ENCODE measurements around the gene RECQL5.

Gene RECQL5

GRCh38 chr17:75633486-75634375 is 33.2 kb downstream of the RECQL5 start:
- peak; percentile 47 for DNase-seq (ENCODE audit: low read depth)

GRCh38 chr17:75632863-75633485 is 34.0 kb downstream of the RECQL5 start, which contains the start of gene SMIM5:
Gene SMIM5 (plus strand): TSS chr17:75633434. CDS start chr17:75640202, 6,768 bp downstream.
- peak; percentile 77 for DNase-seq (ENCODE audit: low read depth)

DNA sequence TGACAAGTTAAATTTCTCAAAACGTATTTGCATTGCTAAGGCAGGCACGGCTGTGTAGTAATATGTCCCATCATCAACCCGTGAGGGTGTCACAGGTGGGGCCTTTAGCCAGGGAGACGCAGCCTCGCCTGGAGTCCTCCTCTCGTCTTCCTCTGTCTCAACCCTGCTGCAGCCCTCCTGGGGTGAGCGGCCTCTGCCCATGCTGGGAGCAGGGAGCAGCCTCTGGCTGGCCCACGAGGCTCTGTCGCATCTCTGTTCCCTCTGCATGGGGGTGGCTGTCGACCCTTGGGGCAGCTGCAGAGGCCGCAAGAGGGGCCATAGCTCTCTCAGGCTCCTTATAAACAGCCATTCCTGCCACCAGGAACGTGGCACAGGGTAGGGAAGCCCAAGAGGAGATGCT is 34.5 kb downstream of the RECQL5 start:
- no peak for DNase-seq (ENCODE audit: low read depth)

GRCh38 chr17:75631353-75631752 is 35.6 kb downstream of the RECQL5 start:
- no peak for DNase-seq (ENCODE audit: low read depth)

DNA sequence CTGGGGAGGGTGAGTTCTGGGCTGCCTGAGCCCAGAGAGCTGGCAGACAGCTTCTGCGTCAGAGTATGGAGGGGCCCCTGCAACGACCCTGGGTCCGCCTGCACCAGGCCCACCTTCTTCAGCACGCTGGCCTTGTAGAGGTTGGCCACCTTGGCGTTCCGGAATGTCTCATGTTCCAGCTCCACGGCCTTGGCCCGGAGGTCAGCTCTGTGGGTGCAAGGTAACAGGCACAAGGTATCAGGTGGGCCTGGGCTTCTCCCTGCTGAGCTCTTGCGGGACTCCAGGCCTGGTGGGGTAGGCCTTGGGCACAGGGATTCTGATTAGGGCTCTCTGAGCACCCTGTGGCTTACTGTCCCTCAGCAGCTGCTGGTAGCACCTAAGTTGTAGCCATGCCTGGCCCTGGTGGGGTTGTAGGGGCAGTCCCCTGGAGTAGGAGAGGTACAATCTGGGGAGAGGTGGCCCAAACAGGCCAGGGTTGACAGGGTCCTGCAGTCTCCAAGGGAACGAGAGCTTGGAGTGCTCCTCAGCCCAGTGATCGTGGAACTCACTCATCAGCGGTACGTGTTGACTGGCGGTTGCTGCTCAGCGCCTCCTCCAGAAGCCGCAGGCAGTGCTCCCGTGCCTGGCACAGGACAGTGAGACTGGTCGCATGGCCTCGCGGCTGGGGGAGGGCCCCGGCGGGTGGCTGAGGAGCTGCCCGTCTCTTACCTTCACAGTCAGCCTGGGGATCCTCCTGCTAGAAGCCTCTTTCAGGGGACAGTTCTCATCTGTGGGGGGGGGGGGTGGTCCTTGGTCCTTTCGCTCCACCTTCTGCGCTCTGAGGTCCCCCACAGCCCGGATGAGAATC is 36.7 kb downstream of the RECQL5 start:
- DNase-seq (ENCODE audit: low read depth): no peak

- no peak for DNase-seq (ENCODE audit: low read depth)
These were observed 37.8 kb downstream of the RECQL5 start for GRCh38 chr17:75629157-75629556.

DNA sequence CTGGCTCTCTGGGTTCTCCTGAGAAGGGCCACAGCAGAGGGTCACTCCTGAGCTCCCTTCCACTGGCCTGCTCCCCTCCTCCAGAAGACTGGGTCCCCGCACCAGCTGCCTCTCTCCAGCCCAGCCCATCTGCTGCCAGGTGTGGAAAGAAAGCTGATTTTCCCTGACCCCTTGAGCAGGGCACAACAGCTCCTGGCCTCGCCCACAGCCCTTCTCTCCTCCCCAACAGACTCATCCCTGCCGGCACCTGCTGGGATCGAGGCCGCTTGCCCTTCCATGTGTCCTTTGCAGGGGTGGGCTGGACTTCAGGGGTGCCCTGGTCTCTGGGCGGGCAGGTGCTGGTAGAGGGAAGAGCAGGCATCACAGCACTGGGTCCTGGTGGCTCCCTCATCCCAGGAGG is 38.5 kb downstream of the RECQL5 start:
- no peak for DNase-seq (ENCODE audit: low read depth)

- DNase-seq (ENCODE audit: low read depth): no peak
These were observed 39.9 kb downstream of the RECQL5 start for GRCh38 chr17:75627094-75627493.

GRCh38 chr17:75626496-75627038 is 40.4 kb downstream of the RECQL5 start:
- DNase-seq (ENCODE audit: low read depth): no peak

GRCh38 chr17:75625813-75626486 is 41.0 kb downstream of the RECQL5 start:
- DNase-seq (ENCODE audit: low read depth): no peak

GRCh38 chr17:75624714-75625345 is 42.1 kb downstream of the RECQL5 start:
- no peak for DNase-seq (ENCODE audit: low read depth)

- DNase-seq (ENCODE audit: low read depth): no peak
These were observed 42.9 kb downstream of the RECQL5 start for GRCh38 chr17:75624021-75624420.

DNA sequence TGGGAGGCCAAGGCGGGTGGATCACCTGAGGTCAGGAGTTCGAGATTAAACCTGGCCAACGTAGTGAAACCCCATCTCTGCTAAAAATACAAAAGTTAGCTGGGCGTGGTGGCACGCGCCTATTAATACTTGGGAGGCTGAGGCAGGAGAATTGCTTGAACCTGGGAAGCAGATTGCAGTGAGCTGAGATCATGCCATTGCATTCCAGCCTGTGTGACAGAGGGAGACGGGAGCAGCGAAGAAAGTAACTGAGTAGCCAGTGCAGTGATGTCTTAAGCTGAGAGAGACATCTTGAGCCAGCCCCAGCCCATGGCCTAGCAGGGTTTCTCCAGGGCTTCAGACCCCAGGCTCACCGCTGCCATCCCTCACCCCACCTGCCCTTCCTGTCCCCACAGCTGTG is 43.6 kb downstream of the RECQL5 start:
- no peak for DNase-seq (ENCODE audit: low read depth)

- no peak for DNase-seq (ENCODE audit: low read depth)
These were observed 44.1 kb downstream of the RECQL5 start for GRCh38 chr17:75622771-75623273.

DNA sequence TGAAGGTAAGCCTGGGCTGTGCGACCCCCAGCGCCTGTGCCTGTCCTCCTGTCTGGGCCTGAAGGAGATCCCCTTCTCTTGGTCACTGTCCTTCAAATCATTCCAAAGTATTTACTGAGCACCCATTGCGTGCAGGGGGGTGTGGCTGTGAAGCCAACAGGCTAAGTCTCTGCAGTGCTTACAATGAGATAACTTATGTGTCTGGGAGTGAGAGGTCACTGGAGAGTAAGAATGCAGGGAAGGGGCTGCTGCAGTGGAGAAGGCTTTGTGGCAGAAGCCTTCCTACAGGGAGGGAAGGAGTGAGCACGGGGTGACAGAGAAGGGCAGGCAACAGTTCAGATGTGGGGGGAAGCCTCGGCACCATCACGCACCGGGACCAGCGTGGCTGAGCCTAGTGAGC is 44.9 kb downstream of the RECQL5 start:
- no peak for DNase-seq (ENCODE audit: low read depth)

- DNase-seq (ENCODE audit: low read depth): no peak
These were observed 45.5 kb downstream of the RECQL5 start for GRCh38 chr17:75621489-75621888.

DNA sequence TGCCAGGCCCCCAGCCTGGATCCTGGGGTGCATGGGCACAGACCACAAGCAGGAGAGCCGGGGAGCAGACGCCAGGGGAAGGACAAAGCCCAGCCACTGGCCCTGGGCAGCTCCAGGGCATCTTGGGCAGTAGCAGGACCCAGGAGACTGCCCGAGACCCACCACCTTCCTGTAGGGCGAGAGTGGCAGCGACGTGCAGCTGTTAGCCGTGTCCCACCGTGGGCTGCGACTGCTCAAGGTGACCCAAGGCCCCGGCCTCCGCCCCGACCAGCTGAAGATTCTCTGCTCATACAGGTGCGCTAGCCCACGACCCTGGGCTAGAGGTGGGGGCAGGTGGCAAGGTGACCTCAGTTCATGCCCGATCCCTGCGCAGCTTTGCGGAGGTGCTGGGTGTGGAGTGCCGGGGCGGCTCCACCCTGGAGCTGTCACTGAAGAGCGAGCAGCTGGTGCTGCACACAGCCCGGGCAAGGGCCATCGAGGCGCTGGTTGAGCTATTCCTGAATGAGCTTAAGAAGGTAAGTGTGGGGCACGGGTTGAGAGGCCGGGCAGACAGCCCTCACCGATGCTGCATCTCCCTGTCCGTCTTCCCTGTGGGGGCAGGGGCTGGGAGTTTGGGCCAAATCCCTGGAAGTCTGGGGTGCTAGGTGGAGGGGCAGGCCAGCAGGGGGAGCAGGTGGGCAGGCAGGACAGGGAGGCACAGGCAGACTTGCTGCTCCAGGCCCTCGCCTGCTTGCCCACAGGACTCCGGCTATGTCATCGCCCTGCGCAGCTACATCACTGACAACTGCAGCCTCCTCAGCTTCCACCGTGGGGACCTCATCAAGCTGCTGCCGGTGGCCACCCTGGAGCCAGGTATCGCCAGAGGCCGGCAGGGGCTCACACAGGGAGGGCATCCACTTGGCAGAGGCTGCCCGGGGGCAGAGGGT is 47.2 kb downstream of the RECQL5 start:
- no peak for DNase-seq (ENCODE audit: low read depth)

GRCh38 chr17:75617675-75618074 is 49.3 kb downstream of the RECQL5 start:
- no peak for DNase-seq (ENCODE audit: low read depth)

- DNase-seq (ENCODE audit: low read depth): no peak
These were observed 49.7 kb downstream of the RECQL5 start for GRCh38 chr17:75617218-75617617.
